OCI-LY7 (cell line): ENCODE results near the gene NATD1. TPM values are rescaled to one million over a fixed set of nuclear protein-coding genes. Genes with fewer than 3 reads are reported as not detected.

Experiments used
- Bru-seq: library from RNA; stranded (reverse); fragments of 400-500 nt; gene quantifications from one replicate; lab custom pipeline; 2021; lab: Mats Ljungman, UMichigan
- BruChase-seq, 2 experiments: library from RNA; stranded (reverse); fragments of 400-500 nt; gene quantifications; one replicate each; lab custom pipeline; 2021; lab: Mats Ljungman, UMichigan
- BruUV-seq: library from RNA; stranded (reverse); fragments of 400-500 nt; replicated peaks from 2 replicates; lab custom pipeline; 2021; lab: Mats Ljungman, UMichigan
- CTCF ChIA-PET: fragments of 300-600 bp; sonication (Branson Sonifier 250); formaldehyde crosslinking; loops from one replicate; lab custom pipeline; 2022; ENCODE audit warnings: antibody characterized with exemption; ENCODE audit not compliant: unreplicated experiment; lab: Charles Lee
- POLR2A ChIA-PET: fragments of 300-600 bp; sonication (Branson Sonifier 250); formaldehyde crosslinking; loops from one replicate; lab custom pipeline; 2022; ENCODE audit warnings: antibody characterized with exemption; lab: Charles Lee
- DNase-seq: peaks from one replicate; pipeline ENCODE4 v3.0.0-alpha.2; 2015; ENCODE audit warnings: low spot score
- H2AFZ ChIP-seq: fragments of 200-600 bp; sonication (generic), shearing (Covaris generic); 2 replicates; pipeline ENCODE4 v1.6.1; 2014; ENCODE audit warnings: mild to moderate bottlenecking, antibody characterized with exemption, low read length, moderate library complexity
- H3K27ac ChIP-seq: fragments of 200-600 bp; sonication (generic); 2 replicates; pipeline ENCODE4 v1.5.1; 2014; ENCODE audit warnings: mixed run types, low read depth, mild to moderate bottlenecking, moderate library complexity, low read length, inconsistent platforms; ENCODE audit not compliant: poor library complexity, severe bottlenecking
- H3K36me3 ChIP-seq: fragments of 200-600 bp; sonication (generic); 2 replicates; pipeline ENCODE4 v1.6.1; 2014; ENCODE audit warnings: mild to moderate bottlenecking, antibody characterized with exemption, low read length, moderate library complexity, mixed read lengths; ENCODE audit not compliant: insufficient read depth
- H3K4me1 ChIP-seq: fragments of 200-600 bp; sonication (generic); 2 replicates; pipeline ENCODE4 v1.5.1; 2014; ENCODE audit warnings: mild to moderate bottlenecking, low read length; ENCODE audit not compliant: insufficient read depth, poor library complexity, severe bottlenecking
- H3K4me2 ChIP-seq: fragments of 200-600 bp; sonication (generic); 2 replicates; pipeline ENCODE4 v1.6.1; 2014; ENCODE audit warnings: mild to moderate bottlenecking, low read length
- H3K4me3 ChIP-seq: fragments of 200-600 bp; sonication (generic); 2 replicates; pipeline ENCODE4 v1.5.1; 2014; ENCODE audit warnings: mild to moderate bottlenecking, low read depth, low read length; ENCODE audit not compliant: poor library complexity, severe bottlenecking
- H3K79me2 ChIP-seq: fragments of 200-600 bp; sonication (generic); 2 replicates; pipeline ENCODE4 v1.6.1; 2016; ENCODE audit warnings: low read depth, mild to moderate bottlenecking, low read length, moderate library complexity, mixed read lengths; ENCODE audit not compliant: insufficient read depth
- H3K9me2 ChIP-seq: fragments of 200-600 bp; sonication (generic); 2 replicates; pipeline ENCODE4 v1.6.1; 2016; ENCODE audit warnings: mild to moderate bottlenecking, low read length, mixed read lengths; ENCODE audit not compliant: insufficient read depth
- H3K9me3 ChIP-seq: fragments of 200-600 bp; sonication (generic); 2 replicates; pipeline ENCODE4 v1.6.1; 2014; ENCODE audit warnings: mild to moderate bottlenecking, mixed run types, low read length, mixed read lengths
- H4K20me1 ChIP-seq: fragments of 200-600 bp; sonication (generic); 2 replicates; pipeline ENCODE4 v1.6.1; 2014; ENCODE audit warnings: mild to moderate bottlenecking, antibody characterized with exemption, low read length, moderate library complexity, mixed read lengths; ENCODE audit not compliant: insufficient read depth
- CTCF ChIP-seq: fragments of 200-600 bp; sonication (generic); conservative IDR thresholded peaks from 2 replicates; pipeline ENCODE4 v1.5.1; 2014; ENCODE audit warnings: mild to moderate bottlenecking, antibody characterized with exemption, low read length, moderate library complexity, mixed read lengths
- EZH2phosphoT487 ChIP-seq: fragments of 200-600 bp; sonication (generic); IDR thresholded peaks from 2 replicates; pipeline ENCODE4 v1.6.1; 2018; ENCODE audit warnings: low read depth, borderline replicate concordance, mild to moderate bottlenecking, mixed run types, antibody characterized with exemption, low read length, moderate library complexity, mixed read lengths
- intact Hi-C: fragments of 100-400 bp; cut with micrococcal nuclease; formaldehyde crosslinking; loops from one replicate; pipeline ENCODE4 v1.10.0; 2022; ENCODE audit not compliant: unreplicated experiment
- long read RNA-seq: library from polyadenylated mRNA; stranded (forward); transcript quantifications from one replicate; pipeline ENCODE4 v2.0.0, GENCODE V29; 2022
- total RNA-seq, 2 experiments: library from RNA; depleted of rRNA in 1 of 2; stranded (reverse); fragments of >200 nt in 1 of 2; shearing (Covaris generic) in 1 of 2; gene quantifications; 2 replicates each; pipeline ENCODE4 v1.2.3, GENCODE V29; 2014 to 2022

NATD1 gene
- total RNA-seq (2014; rRNA removed; shearing (Covaris generic)) (0.41 and 0.85 TPM in 2 replicates), total RNA-seq (2022) (6.0 and 6.8 TPM in 2 replicates), Bru-seq, nascent RNA (percentile 35 among the genes with signal in this experiment), BruChase-seq, experiment 1, labeled RNA remaining after a 6-hour chase (percentile 29 among the genes with signal in this experiment), BruChase-seq, experiment 2, labeled RNA remaining after a 2-hour chase (percentile 41 among the genes with signal in this experiment)
- long read RNA-seq, full-length matches to known transcripts, result 1 of 13 reads
- long read RNA-seq, partial matches to known transcripts, result 0 of 13 reads
- long read RNA-seq, other reads (novel, unspliced or antisense), result 12 of 13 reads

GRCh38 chr17:21252796-21253645 lies at the start of gene NATD1:
NATD1 (minus strand) TSS chr17:21253410; CDS start chr17:21253264, 146 bp downstream.
- CTCF ChIA-PET, result no interaction called here
- H3K4me2 ChIP-seq, result peak within 1 kb of the TSS; percentile 87
- no peaks in the 10 kb centered on the region for H3K9me2 ChIP-seq
- intact Hi-C loops, result no loop called here
- H3K9me3 ChIP-seq, result no peaks in the 10 kb centered on the region
- DNase-seq, result peak; percentile 90
- H3K36me3 ChIP-seq, result no peaks in the 10 kb centered on the region
- H3K27ac ChIP-seq, result no peak within 1 kb of the TSS
- POLR2A ChIA-PET, result interaction anchor here (0.6 kb wide), 1 partner anchor 261 kb away, joined by 4 read pairs; no protein-coding TSS in a partner anchor
- no TSS peak for BruUV-seq
- peaks cover 16% of the 10 kb centered on the region for H3K4me1 ChIP-seq
- no peaks in the 10 kb centered on the region for H3K79me2 ChIP-seq
- peak within 1 kb of the TSS; percentile 95 for H2AFZ ChIP-seq
- H4K20me1 ChIP-seq, result no peaks in the 10 kb centered on the region
- no peak for TF ChIP-seq CTCF
- TF ChIP-seq EZH2phosphoT487, result no peak
- peak within 1 kb of the TSS; percentile 70 for H3K4me3 ChIP-seq

DNA sequence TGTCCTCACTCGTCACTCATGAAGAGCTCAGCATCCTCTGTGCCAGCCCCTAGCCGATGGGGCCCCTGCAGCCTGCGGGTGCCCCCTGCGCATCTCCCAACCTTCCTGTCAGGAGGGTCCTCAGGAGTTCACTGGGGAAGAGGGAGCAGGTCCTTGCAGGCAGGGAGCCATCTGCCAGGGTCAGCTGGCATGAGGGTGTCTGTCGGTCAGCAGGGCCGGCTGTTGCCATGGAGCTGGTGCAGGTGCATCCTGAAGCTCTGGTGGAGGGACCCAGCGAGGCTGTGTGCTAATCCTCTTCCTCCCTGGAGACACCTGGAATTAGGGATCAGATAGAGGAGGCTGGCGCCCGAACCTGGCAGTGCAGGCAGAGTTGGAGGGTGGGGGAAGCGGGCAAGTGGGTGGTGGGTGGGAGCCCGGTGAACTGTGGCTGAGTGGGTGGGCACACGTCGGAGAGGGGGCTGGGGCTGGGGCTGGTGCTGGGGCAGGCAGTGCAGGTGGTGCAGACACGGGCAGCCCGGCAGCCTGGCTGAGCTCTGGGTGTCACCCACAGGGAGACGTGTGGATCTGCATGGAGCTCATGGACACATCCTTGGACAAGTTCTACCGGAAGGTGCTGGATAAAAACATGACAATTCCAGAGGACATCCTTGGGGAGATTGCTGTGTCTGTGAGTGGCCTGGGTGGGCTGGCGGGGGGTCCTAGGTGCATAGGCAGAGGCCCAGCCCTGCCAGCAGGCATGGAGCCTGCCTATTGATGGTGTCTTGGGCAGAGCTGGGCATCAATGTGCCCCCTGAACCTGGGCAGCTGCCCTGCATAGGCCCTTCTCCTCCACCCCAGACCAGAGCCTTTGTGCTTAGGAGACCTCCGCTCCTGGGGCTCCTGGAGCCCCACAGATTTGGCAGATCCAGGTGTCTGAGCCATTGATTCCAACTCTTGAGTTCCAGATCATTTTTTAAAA lies 48.7 kb upstream of the NATD1 start:
- CTCF ChIA-PET, result no interaction called here
- no peak overlapping the region for H3K4me3 ChIP-seq
- POLR2A ChIA-PET, result interaction anchor here (0.6 kb wide), 1 partner anchor 199 kb away, joined by 3 read pairs; no protein-coding TSS in a partner anchor
- no peak overlapping the region for H3K27ac ChIP-seq
- peaks cover 33% of the 10 kb centered on the region; the same call in 1 of the 2 replicates for H3K36me3 ChIP-seq
- no peaks in the 10 kb centered on the region for H3K4me1 ChIP-seq
- BruUV-seq, result no TSS peak
- DNase-seq, result no peak
- intact Hi-C loops, result no loop called here
- H2AFZ ChIP-seq, result no peak overlapping the region
- H3K9me2 ChIP-seq, result no peaks in the 10 kb centered on the region
- H4K20me1 ChIP-seq, result no peaks in the 10 kb centered on the region
- no peak for TF ChIP-seq CTCF
- TF ChIP-seq EZH2phosphoT487, result no peak
- no peaks in the 10 kb centered on the region for H3K9me3 ChIP-seq
- no peaks in the 10 kb centered on the region for H3K79me2 ChIP-seq
- no peak overlapping the region for H3K4me2 ChIP-seq
